ENCODE results near the gene TEX2. TPM values are rescaled to one million over a fixed set of nuclear protein-coding genes. Genes with fewer than 3 reads are reported as not detected.

The TEX2 gene
- total and polyA plus RNA-seq, 2 of the 13 experiments (the other 11 are each of a cell fraction or from before 2014, with no cell fraction given) = 21.4 to 37.7 TPM

GRCh38 chr17:64145751-64146417 is 117.2 kb downstream of the TEX2 start (continued):
- TF ChIP-seq HOMEZ (CRISPR knock-in tag; IDR thresholded peaks at IDR 0.05; ENCODE audit: low read depth) (peak; percentile 94), SETDB1 (CRISPR knock-in tag; IDR thresholded peaks at IDR 0.05; ENCODE audit: borderline replicate concordance) (no peak), ARHGAP35 (CRISPR knock-in tag; IDR thresholded peaks at IDR 0.05; ENCODE audit: borderline replicate concordance) (peak; percentile 90), MXD4 (CRISPR knock-in tag; IDR thresholded peaks at IDR 0.05) (peak; percentile 94), PAX8 (CRISPR knock-in tag; IDR thresholded peaks at IDR 0.05; ENCODE audit: borderline replicate concordance) (peak; percentile 99), ZC3H4 (CRISPR knock-in tag; IDR thresholded peaks at IDR 0.05; ENCODE audit: borderline replicate concordance) (0 out of 2 replicates have a peak, but pooled peaks have one; percentile 5), KAT7 (CRISPR knock-in tag; IDR thresholded peaks at IDR 0.05; ENCODE audit: borderline replicate concordance) (peak; percentile 98), ISL2 (CRISPR knock-in tag; IDR thresholded peaks at IDR 0.05) (peak; percentile 83), NFIC (IDR thresholded peaks at IDR 0.05; ENCODE audit: low read length) (no peak; the same call in 1 of the 2 replicates), GLI4 (CRISPR knock-in tag; IDR thresholded peaks at IDR 0.05; ENCODE audit: borderline replicate concordance) (no peak; the same call in 1 of the 2 replicates), HNRNPH1 (optimal IDR thresholded peaks at IDR 0.05; ENCODE audit: low read depth, low read length) (peak; percentile 98), BCL6 (CRISPR knock-in tag; IDR thresholded peaks at IDR 0.05) (peak; percentile 72), MATR3 (CRISPR knock-in tag; IDR thresholded peaks at IDR 0.05) (no peak), HNF1A (IDR thresholded peaks at IDR 0.05; ENCODE audit: low read depth) (0 out of 2 replicates have a peak, but pooled peaks have one; percentile 32), HNF1A (CRISPR knock-in tag; IDR thresholded peaks at IDR 0.05; ENCODE audit: borderline replicate concordance) (peak; percentile 83; the same call in 1 of the 2 replicates), HIVEP1 (CRISPR knock-in tag; IDR thresholded peaks at IDR 0.05) (peak; percentile 83; the same call in 1 of the 2 replicates), ZNF230 (CRISPR knock-in tag; IDR thresholded peaks at IDR 0.05) (peak; percentile 96), CREBL2 (CRISPR knock-in tag; IDR thresholded peaks at IDR 0.05; ENCODE audit: borderline replicate concordance) (peak; percentile 24; the same call in 1 of the 2 replicates), KDM2A (CRISPR knock-in tag; IDR thresholded peaks at IDR 0.05; ENCODE audit: borderline replicate concordance, low read depth) (peak; percentile 94), XRCC5 (optimal IDR thresholded peaks at IDR 0.05; ENCODE audit: low read length) (peak; percentile 63), SUZ12 (IDR thresholded peaks at IDR 0.05; ENCODE audit: low read depth, low read length) (no peak), ZNF326 (CRISPR knock-in tag; IDR thresholded peaks at IDR 0.05; ENCODE audit: borderline replicate concordance) (no peak), FOXO4 (CRISPR knock-in tag; conservative IDR thresholded peaks at IDR 0.05) (peak; percentile 86), ATM (IDR thresholded peaks at IDR 0.05; ENCODE audit: borderline replicate concordance) (no peak)

Measured in HepG2 (cell line).